ENCODE measurements around the gene ACTR6. TPM values are rescaled to one million over a fixed set of nuclear protein-coding genes. Genes with fewer than 3 reads are reported as not detected.

Gene ACTR6
- total and polyA plus RNA-seq, 2 experiments from 2014 or later = 15.8 to 28.0 TPM

- no peaks in the 10 kb centered on the region for H3K36me3 ChIP-seq
- H3K27ac ChIP-seq = no peak overlapping the region
- H3K4me3 ChIP-seq = no peak overlapping the region
- H3K27me3 ChIP-seq = no peaks in the 10 kb centered on the region
- no peak for DNase-seq (ENCODE audit: low read depth in 1 of 2, low spot score in 1 of 2)
- no peaks in the 10 kb centered on the region for H3K9me3 ChIP-seq (ENCODE audit: low read depth)
- H3K4me1 ChIP-seq (ENCODE audit: low read depth) = peaks cover 28% of the 10 kb centered on the region
- no peak for TF ChIP-seq CTCF (IDR thresholded peaks at IDR 0.05; ENCODE audit: low read depth, low read length)
These were observed 73.2 kb downstream of the ACTR6 start for GRCh38 chr12:100273782-100274181.

Other genes starting within 250 kb of the ACTR6 start
- 1.8 and 6.7 TPM in 2 replicates for gene ANKS1B, start 215.9 kb upstream of the ACTR6 start, total RNA-seq
- gene ANKS1B, start 215.9 kb upstream of the ACTR6 start, polyA plus RNA-seq = 1.9 TPM in 1 of 2 replicates, not detected in the other
- gene BLTP3B, start 57.9 kb upstream of the ACTR6 start, total RNA-seq = 13.9 and 21.9 TPM in 2 replicates
- 14.1 and 20.9 TPM in 2 replicates for gene BLTP3B, start 57.9 kb upstream of the ACTR6 start, polyA plus RNA-seq
- 1.5 and 1.6 TPM in 2 replicates for gene DEPDC4, start 66.3 kb downstream of the ACTR6 start, total RNA-seq
- gene DEPDC4, start 66.3 kb downstream of the ACTR6 start, polyA plus RNA-seq = 4.4 and 5.4 TPM in 2 replicates
- gene SCYL2, start 66.4 kb downstream of the ACTR6 start, total RNA-seq = 34.5 and 60.7 TPM in 2 replicates
- gene SCYL2, start 66.4 kb downstream of the ACTR6 start, polyA plus RNA-seq = 26.7 and 31.5 TPM in 2 replicates
- gene SLC17A8, start 156.3 kb downstream of the ACTR6 start, total RNA-seq = not detected in 2 replicates
- not detected in 2 replicates for gene SLC17A8, start 156.3 kb downstream of the ACTR6 start, polyA plus RNA-seq

Data from cardiac muscle cell (in vitro differentiated cells and primary cell).